ENCODE data around the gene KRR1.
"Not testable (repeated sequence)": the region's sequence is repeated elsewhere in the genome, so short reads cannot be mapped to it uniquely, and the experiment has no call there.

Gene KRR1

GRCh38 chr12:75474116-75474515 is 37.3 kb downstream of the KRR1 start:
- DNase-seq: no peak

GRCh38 chr12:75471902-75472890 is 39.2 kb downstream of the KRR1 start:
- no peak for DNase-seq

- DNase-seq: no peak
Observed at GRCh38 chr12:75460204-75460603, 51.2 kb downstream of the KRR1 start.

GRCh38 chr12:75459755-75460154 is 51.7 kb downstream of the KRR1 start:
- DNase-seq: no peak

GRCh38 chr12:75457866-75458265 is 53.5 kb downstream of the KRR1 start:
- not testable (repeated sequence) for DNase-seq

GRCh38 chr12:75457191-75457590 is 54.2 kb downstream of the KRR1 start:
- no peak for DNase-seq

GRCh38 chr12:75455839-75456238 is 55.6 kb downstream of the KRR1 start:
- no peak for DNase-seq

- DNase-seq: no peak
Observed at GRCh38 chr12:75452675-75453330, 58.6 kb downstream of the KRR1 start.

GRCh38 chr12:75447691-75448393 is 63.6 kb downstream of the KRR1 start:
- no peak for DNase-seq

- no peak for DNase-seq
Observed at GRCh38 chr12:75446857-75447256, 64.6 kb downstream of the KRR1 start.

- not testable (repeated sequence) for DNase-seq
Observed at GRCh38 chr12:75445137-75445507, 66.3 kb downstream of the KRR1 start.

- DNase-seq: no peak
Observed at GRCh38 chr12:75444429-75445136, 66.8 kb downstream of the KRR1 start.

GRCh38 chr12:75443709-75444108 is 67.7 kb downstream of the KRR1 start:
- no peak for DNase-seq

GRCh38 chr12:75442454-75442853 is 69.0 kb downstream of the KRR1 start:
- DNase-seq: not testable (repeated sequence)

GRCh38 chr12:75441687-75442449 is 69.5 kb downstream of the KRR1 start:
- DNase-seq: not testable (repeated sequence)
